ENCODE results near the gene HMCN1.

DNA sequence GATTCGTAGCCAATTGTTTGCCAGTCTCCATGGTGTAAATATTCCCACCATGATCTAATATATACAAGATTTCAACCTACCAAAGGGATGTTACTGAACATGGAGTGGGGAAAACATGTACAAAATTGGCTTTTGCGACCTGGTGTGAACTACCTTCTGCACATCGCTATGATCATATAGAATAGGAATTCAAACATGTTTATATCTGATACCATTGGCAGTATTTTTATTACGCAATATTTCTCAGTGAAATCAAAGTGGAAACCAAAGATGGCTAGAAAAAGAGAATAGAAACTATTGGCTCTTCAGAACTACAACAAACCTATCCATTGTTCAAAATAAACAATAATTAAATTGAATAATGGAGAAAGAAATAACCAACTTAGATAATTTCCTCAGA is 355.7 kb downstream of the HMCN1 start:
- TF ChIP-seq, protein P1, sequence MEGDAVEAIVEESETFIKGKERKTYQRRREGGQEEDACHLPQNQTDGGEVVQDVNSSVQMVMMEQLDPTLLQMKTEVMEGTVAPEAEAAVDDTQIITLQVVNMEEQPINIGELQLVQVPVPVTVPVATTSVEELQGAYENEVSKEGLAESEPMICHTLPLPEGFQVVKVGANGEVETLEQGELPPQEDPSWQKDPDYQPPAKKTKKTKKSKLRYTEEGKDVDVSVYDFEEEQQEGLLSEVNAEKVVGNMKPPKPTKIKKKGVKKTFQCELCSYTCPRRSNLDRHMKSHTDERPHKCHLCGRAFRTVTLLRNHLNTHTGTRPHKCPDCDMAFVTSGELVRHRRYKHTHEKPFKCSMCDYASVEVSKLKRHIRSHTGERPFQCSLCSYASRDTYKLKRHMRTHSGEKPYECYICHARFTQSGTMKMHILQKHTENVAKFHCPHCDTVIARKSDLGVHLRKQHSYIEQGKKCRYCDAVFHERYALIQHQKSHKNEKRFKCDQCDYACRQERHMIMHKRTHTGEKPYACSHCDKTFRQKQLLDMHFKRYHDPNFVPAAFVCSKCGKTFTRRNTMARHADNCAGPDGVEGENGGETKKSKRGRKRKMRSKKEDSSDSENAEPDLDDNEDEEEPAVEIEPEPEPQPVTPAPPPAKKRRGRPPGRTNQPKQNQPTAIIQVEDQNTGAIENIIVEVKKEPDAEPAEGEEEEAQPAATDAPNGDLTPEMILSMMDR (IDR thresholded peaks at IDR 0.05), result no peak
- TF ChIP-seq POLR2A (IDR thresholded peaks at IDR 0.05), result no peak
- no peak for TF ChIP-seq POLR2AphosphoS5 (IDR thresholded peaks at IDR 0.05)
